AG04449 (cell line): Measurements from ENCODE around the gene EXPH5.
"Not testable (repeated sequence)": the region's sequence is repeated elsewhere in the genome, so short reads cannot be mapped to it uniquely, and the experiment has no call there.

ENCODE experiments used
- CTCF ChIA-PET: fragments of 350-600 bp; formaldehyde crosslinking; extraction: SDS; loops from one replicate; lab custom pipeline; 2021; ENCODE audit warnings: antibody characterized with exemption; lab: Yijun Ruan, JAX
- POLR2A ChIA-PET: fragments of 400-600, 350-600 bp; formaldehyde crosslinking; extraction: SDS; loops from one replicate; lab custom pipeline; 2020; ENCODE audit warnings: antibody characterized with exemption, inconsistent platforms; lab: Yijun Ruan, JAX
- DNase-seq: peaks from one replicate; pipeline ENCODE4 v3.0.0-alpha.2; 2010; ENCODE audit warnings: low read depth, low spot score
- H3K4me3 ChIP-seq: 2 replicates; pipeline ENCODE4 v1.5.1; 2011; ENCODE audit warnings: low read depth, mild to moderate bottlenecking, control low read depth, low read length
- CTCF ChIP-seq: IDR thresholded peaks from one replicate; pipeline ENCODE4 v1.5.1; 2011; ENCODE audit warnings: mild to moderate bottlenecking, moderate library complexity, low read length, control low read depth, inconsistent platforms; ENCODE audit not compliant: insufficient read depth; ENCODE audit errors: missing control alignments

The EXPH5 gene

GRCh38 chr11:108608548-108608947, 15.0 kb upstream of the EXPH5 start:
- ChIA-PET POLR2A (no interaction called here), CTCF (no interaction called here)
- DNase-seq = no peak
- H3K4me3 ChIP-seq = no peak overlapping the region
- no peak for TF ChIP-seq CTCF

GRCh38 chr11:108606495-108607160, 13.1 kb upstream of the EXPH5 start:
- CTCF ChIA-PET = no interaction called here
- no peak for TF ChIP-seq CTCF
- DNase-seq = no peak
- POLR2A ChIA-PET = interaction anchor here (0.6 kb wide), 1 partner anchor 115 kb away, joined by 3 read pairs; no protein-coding TSS in a partner anchor
- H3K4me3 ChIP-seq = no peak overlapping the region

GRCh38 chr11:108606070-108606469, 12.5 kb upstream of the EXPH5 start:
- ChIA-PET POLR2A (interaction anchor here (0.6 kb wide), 1 partner anchor 114 kb away, joined by 3 read pairs; no protein-coding TSS in a partner anchor), CTCF (no interaction called here)
- H3K4me3 ChIP-seq = no peak overlapping the region
- DNase-seq = no peak
- no peak for TF ChIP-seq CTCF

- CTCF ChIA-PET = interaction anchor here (0.6 kb wide), 1 partner anchor 9 kb away, joined by 3 read pairs; no protein-coding TSS in a partner anchor
- POLR2A ChIA-PET, H3K4me3 ChIP-seq, DNase-seq: not testable (repeated sequence)
Observed at GRCh38 chr11:108602818-108603217, 9.2 kb upstream of the EXPH5 start.

GRCh38 chr11:108601150-108601549, 7.6 kb upstream of the EXPH5 start:
- TF ChIP-seq CTCF = no peak
- H3K4me3 ChIP-seq = no peak overlapping the region
- no peak for DNase-seq
- CTCF ChIA-PET = no interaction called here
- POLR2A ChIA-PET = no interaction called here

- ChIA-PET CTCF (no interaction called here), POLR2A (no interaction called here)
- no peak for DNase-seq
- TF ChIP-seq CTCF = no peak
- H3K4me3 ChIP-seq = no peak overlapping the region
Observed at GRCh38 chr11:108599978-108600377, 6.4 kb upstream of the EXPH5 start.
